HG03175 (cell line): ENCODE data around the gene TNFRSF18.
"Not testable (repeated sequence)": the region's sequence is repeated elsewhere in the genome, so short reads cannot be mapped to it uniquely, and the experiment has no call there.

Experiments
- ATAC-seq: cut with Tn5 transposase; IDR thresholded peaks from one replicate; pipeline ENCODE4 v1.9.1; 2021; ENCODE audit warnings: mild to moderate bottlenecking, moderate library complexity; ENCODE audit not compliant: unreplicated experiment

TNFRSF18 gene

GRCh38 chr1:1179983-1180861 is 26.2 kb downstream of the TNFRSF18 start:
- ATAC-seq, result no peak

GRCh38 chr1:1179346-1179982 is 26.9 kb downstream of the TNFRSF18 start:
- no peak for ATAC-seq

- no peak for ATAC-seq
Measured at GRCh38 chr1:1178794-1179331, 27.5 kb downstream of the TNFRSF18 start.

GRCh38 chr1:1177452-1178206 is 28.8 kb downstream of the TNFRSF18 start:
- ATAC-seq, result no peak

- ATAC-seq, result no peak
Measured at GRCh38 chr1:1176931-1177330, 29.5 kb downstream of the TNFRSF18 start.

GRCh38 chr1:1176063-1176761 is 30.2 kb downstream of the TNFRSF18 start:
- not testable (repeated sequence) for ATAC-seq

GRCh38 chr1:1175221-1176062 is 30.9 kb downstream of the TNFRSF18 start:
- no peak for ATAC-seq

- ATAC-seq, result no peak
Measured at GRCh38 chr1:1173793-1174415, 32.5 kb downstream of the TNFRSF18 start, which contains the start of gene TTLL10. TTLL10 (plus strand) TSS chr1:1173880; CDS start chr1:1179216, 5,336 bp downstream.

GRCh38 chr1:1173061-1173792 is 33.2 kb downstream of the TNFRSF18 start:
- ATAC-seq, result no peak

- no peak for ATAC-seq
Measured at GRCh38 chr1:1171546-1172340, 34.6 kb downstream of the TNFRSF18 start.

- no peak for ATAC-seq
Measured at GRCh38 chr1:1171161-1171545, 35.2 kb downstream of the TNFRSF18 start.

GRCh38 chr1:1170215-1171091 is 35.9 kb downstream of the TNFRSF18 start:
- no peak for ATAC-seq

GRCh38 chr1:1169429-1170214 is 36.8 kb downstream of the TNFRSF18 start:
- no peak for ATAC-seq

- no peak for ATAC-seq
Measured at GRCh38 chr1:1168451-1169411, 37.7 kb downstream of the TNFRSF18 start.
